Choroid plexus epithelial cell (primary cell): ENCODE measurements around the gene USP27X.

Experiments
- DNase-seq: peaks from one replicate; pipeline ENCODE4 v3.0.0-alpha.2; 2010; ENCODE audit warnings: low read depth
- H3K4me3 ChIP-seq: 2 replicates; pipeline ENCODE4 v1.5.1; 2011; ENCODE audit warnings: low read depth, mild to moderate bottlenecking, control low read depth, low read length, moderate library complexity
- TF ChIP-seq, protein P1 (sequence below): conservative IDR thresholded peaks from 2 replicates; pipeline ENCODE4 v1.5.1; 2011; ENCODE audit warnings: low read depth, mild to moderate bottlenecking, control low read depth, inconsistent platforms, low read length, moderate library complexity

Gene USP27X

GRCh38 chrX:49860867-49861535, 18.3 kb upstream of the USP27X start:
- no peak overlapping the region for H3K4me3 ChIP-seq
- TF ChIP-seq, protein P1, sequence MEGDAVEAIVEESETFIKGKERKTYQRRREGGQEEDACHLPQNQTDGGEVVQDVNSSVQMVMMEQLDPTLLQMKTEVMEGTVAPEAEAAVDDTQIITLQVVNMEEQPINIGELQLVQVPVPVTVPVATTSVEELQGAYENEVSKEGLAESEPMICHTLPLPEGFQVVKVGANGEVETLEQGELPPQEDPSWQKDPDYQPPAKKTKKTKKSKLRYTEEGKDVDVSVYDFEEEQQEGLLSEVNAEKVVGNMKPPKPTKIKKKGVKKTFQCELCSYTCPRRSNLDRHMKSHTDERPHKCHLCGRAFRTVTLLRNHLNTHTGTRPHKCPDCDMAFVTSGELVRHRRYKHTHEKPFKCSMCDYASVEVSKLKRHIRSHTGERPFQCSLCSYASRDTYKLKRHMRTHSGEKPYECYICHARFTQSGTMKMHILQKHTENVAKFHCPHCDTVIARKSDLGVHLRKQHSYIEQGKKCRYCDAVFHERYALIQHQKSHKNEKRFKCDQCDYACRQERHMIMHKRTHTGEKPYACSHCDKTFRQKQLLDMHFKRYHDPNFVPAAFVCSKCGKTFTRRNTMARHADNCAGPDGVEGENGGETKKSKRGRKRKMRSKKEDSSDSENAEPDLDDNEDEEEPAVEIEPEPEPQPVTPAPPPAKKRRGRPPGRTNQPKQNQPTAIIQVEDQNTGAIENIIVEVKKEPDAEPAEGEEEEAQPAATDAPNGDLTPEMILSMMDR, result no peak
- no peak for DNase-seq

DNA sequence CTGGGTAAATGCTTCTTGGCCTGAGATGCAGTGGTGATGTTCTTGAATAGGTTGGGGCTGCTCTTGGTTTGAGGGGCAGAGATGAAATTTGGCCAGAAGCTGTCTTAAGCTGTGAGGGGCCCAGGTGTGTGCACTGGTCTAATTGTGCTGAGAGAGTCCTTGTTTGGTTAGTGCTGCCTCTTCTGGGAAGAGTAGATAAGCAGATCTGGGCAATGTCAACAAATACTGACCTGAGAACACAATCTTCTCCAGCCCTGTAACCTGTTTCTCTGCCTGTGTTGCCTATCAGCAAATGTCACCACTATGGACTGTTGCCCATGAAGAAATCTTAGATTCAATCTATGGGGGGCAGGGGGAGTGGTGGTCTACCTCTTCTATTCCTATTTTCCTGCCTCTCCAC, 17.2 kb upstream of the USP27X start:
- no peak overlapping the region for H3K4me3 ChIP-seq
- TF ChIP-seq, protein P1, result no peak
- DNase-seq, result no peak

DNA sequence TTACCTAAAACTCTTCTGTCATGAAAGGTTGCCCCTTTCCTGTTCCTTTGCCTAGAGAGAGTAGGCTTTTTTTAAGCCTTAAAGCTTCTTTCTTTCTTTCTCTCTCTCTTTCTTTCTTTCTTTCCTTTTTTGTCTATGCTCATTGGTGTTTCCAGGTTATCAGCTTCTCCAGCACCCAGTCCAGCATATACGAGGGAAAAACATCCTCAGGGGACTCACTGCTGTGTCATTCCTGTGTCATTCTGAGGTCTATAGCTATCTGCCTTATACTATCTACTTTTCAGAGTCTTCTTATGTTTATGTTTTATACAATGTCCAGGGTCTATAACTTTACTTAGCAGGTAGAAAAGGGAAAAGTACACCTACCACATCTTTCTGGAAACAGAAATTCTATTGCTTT, 10.5 kb upstream of the USP27X start:
- TF ChIP-seq, protein P1, result no peak
- DNase-seq, result no peak

GRCh38 chrX:49876750-49877149, 2.5 kb upstream of the USP27X start:
- H3K4me3 ChIP-seq, result no peak overlapping the region
- TF ChIP-seq, protein P1, result peak; percentile 50
- DNase-seq, result peak; percentile 47

More for the DNA sequence above, 10.5 kb upstream of the USP27X start:
- H3K4me3 ChIP-seq, result no peak overlapping the region

- H3K4me3 ChIP-seq, result no peak overlapping the region
- no peak for DNase-seq
- TF ChIP-seq, protein P1, result no peak
Observed at GRCh38 chrX:49877397-49878101, 1.7 kb upstream of the USP27X start.

DNA sequence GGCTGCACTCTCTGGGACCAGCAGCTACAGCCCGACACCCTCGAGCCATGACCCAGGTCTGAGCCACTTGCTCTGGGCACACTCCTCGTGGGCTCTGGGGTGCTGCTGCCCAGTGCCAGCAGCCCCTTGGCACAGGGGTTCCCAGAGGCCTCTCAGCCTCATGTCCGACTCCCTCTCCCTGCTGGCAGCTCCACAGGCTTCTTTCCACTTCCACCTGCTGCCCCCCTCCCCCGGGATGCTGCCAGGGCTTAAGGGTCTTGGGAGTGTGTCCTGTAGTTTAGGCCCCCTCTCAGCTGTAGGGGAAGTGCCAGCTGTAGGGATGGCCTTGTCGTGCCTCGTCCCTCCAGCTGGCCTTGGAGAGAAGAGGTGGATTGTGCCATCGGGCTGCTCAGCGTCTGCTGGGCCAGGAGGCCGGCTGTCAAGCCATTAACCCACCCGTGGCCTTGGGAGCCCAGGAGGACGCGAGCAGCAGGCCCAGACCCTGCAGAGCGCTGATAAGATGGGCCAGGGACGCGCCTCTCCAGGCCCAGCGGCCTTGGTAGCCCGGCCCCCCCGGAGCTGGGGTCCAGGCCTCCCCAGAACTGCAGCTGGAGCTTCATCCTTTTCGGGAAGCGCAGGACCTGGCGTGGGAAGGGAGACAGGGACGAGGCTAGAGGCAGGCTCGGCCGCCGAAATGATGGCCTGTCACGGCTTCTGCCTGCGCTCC, 1.0 kb upstream of the USP27X start:
- peak overlapping the region; percentile 65 for H3K4me3 ChIP-seq
- TF ChIP-seq, protein P1, result no peak
- DNase-seq, result peak; percentile 1
